Amniotic epithelial cell (primary cell): ENCODE measurements around the gene YOD1.

Experiments
- DNase-seq: peaks from one replicate; pipeline ENCODE4 v3.0.0-alpha.2; 2010; ENCODE audit warnings: low read depth

The YOD1 gene

GRCh38 chr1:207072233-207072632 lies 21.2 kb upstream of the YOD1 start:
- DNase-seq, result no peak

GRCh38 chr1:207071426-207071825 lies 20.4 kb upstream of the YOD1 start:
- no peak for DNase-seq

- DNase-seq, result no peak
These were observed 19.8 kb upstream of the YOD1 start for GRCh38 chr1:207070811-207071210.

- DNase-seq, result no peak
These were observed 19.0 kb upstream of the YOD1 start for GRCh38 chr1:207069858-207070506.

GRCh38 chr1:207069061-207069460 lies 18.1 kb upstream of the YOD1 start:
- DNase-seq, result no peak

GRCh38 chr1:207067665-207068064 lies 16.7 kb upstream of the YOD1 start:
- DNase-seq, result no peak

GRCh38 chr1:207067185-207067584 lies 16.2 kb upstream of the YOD1 start:
- DNase-seq, result no peak

GRCh38 chr1:207064561-207064960 lies 13.6 kb upstream of the YOD1 start:
- no peak for DNase-seq

GRCh38 chr1:207063014-207063413 lies 12.0 kb upstream of the YOD1 start:
- no peak for DNase-seq

GRCh38 chr1:207062058-207062457 lies 11.1 kb upstream of the YOD1 start:
- no peak for DNase-seq

- DNase-seq, result no peak
These were observed 9.6 kb upstream of the YOD1 start for GRCh38 chr1:207060596-207060995.

- no peak for DNase-seq
These were observed 8.9 kb upstream of the YOD1 start for GRCh38 chr1:207059881-207060280.

- DNase-seq, result no peak
These were observed 8.2 kb upstream of the YOD1 start for GRCh38 chr1:207058878-207059867.

- no peak for DNase-seq
These were observed 7.2 kb upstream of the YOD1 start for GRCh38 chr1:207058252-207058651.

GRCh38 chr1:207056673-207057072 lies 5.7 kb upstream of the YOD1 start:
- DNase-seq, result no peak

GRCh38 chr1:207055386-207056001 lies 4.5 kb upstream of the YOD1 start:
- DNase-seq, result no peak

- DNase-seq, result no peak
These were observed 3.5 kb upstream of the YOD1 start for GRCh38 chr1:207054491-207054890.

- peak; percentile 96 for DNase-seq
These were observed 2.1 kb upstream of the YOD1 start, which contains the start of gene PFKFB2 for GRCh38 chr1:207052911-207053769. PFKFB2 (plus strand) TSS chr1:207053275; CDS start chr1:207054718, 1,443 bp downstream.

- DNase-seq, result peak; percentile 88
These were observed 373 bp downstream of the YOD1 start for GRCh38 chr1:207050480-207051190.

GRCh38 chr1:207049974-207050391 lies 1.0 kb downstream of the YOD1 start:
- DNase-seq, result peak; percentile 61

GRCh38 chr1:207049514-207049913 lies 1.5 kb downstream of the YOD1 start:
- DNase-seq, result no peak
